Measurements from ENCODE around the gene RGSL1.
A peak's percentile ranks its signal among the peaks of the same experiment; 100 is the strongest.

RGSL1 gene

DNA sequence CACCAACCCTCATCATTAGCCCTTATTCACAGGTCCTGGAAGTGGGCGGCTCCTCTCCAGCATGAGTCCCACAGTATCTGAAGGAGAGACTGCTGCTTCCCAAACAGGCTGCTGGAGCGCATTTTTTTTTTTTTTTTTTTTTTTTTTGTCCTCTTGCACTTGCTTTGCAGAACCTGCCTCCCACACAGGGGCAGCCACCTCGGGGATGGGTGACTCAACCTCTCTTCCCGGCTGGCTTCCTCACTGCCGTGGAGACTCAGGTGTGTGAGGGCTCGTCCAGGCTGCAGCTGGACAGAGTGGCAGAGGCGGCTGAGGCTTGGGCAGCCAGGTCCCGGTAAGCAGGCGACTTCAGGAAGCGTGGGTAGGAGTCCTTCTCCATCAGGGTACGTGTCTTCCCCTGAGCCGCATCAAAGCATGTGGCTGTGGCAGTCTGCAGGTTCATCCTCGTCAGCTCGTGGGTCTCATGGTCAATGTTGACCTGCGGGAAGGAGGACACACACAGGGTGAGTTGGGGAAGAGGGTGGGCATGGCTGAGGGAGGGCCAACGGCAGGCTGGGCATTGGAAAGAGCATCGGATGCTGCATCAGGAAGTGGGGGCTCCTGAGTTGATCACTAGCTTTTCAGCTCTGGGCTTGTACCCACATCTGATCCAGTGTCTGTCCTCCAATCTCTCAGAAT is 150.2 kb downstream of the RGSL1 start:
- no peaks in the 10 kb centered on the region for H3K27me3 ChIP-seq
- intact Hi-C loops (cut with DNase I; ENCODE audit: low total_unique reads) = loop anchor here (5.0 kb wide), 2 partner anchors 208 to 722 kb away; partner anchors contain the start of gene GLUL
- DNase-seq = no peak
- no peaks in the 10 kb centered on the region for H3K9me3 ChIP-seq
- no peak overlapping the region for H3K27ac ChIP-seq
- H3K36me3 ChIP-seq = peaks cover 0 to 21% (median 16%) of the 10 kb centered on the region in 3 donors
- TF ChIP-seq, protein P1, sequence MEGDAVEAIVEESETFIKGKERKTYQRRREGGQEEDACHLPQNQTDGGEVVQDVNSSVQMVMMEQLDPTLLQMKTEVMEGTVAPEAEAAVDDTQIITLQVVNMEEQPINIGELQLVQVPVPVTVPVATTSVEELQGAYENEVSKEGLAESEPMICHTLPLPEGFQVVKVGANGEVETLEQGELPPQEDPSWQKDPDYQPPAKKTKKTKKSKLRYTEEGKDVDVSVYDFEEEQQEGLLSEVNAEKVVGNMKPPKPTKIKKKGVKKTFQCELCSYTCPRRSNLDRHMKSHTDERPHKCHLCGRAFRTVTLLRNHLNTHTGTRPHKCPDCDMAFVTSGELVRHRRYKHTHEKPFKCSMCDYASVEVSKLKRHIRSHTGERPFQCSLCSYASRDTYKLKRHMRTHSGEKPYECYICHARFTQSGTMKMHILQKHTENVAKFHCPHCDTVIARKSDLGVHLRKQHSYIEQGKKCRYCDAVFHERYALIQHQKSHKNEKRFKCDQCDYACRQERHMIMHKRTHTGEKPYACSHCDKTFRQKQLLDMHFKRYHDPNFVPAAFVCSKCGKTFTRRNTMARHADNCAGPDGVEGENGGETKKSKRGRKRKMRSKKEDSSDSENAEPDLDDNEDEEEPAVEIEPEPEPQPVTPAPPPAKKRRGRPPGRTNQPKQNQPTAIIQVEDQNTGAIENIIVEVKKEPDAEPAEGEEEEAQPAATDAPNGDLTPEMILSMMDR (IDR thresholded peaks at IDR 0.05) = no peak
- H3K4me1 ChIP-seq = peaks cover 0 to 44% (median 22%) of the 10 kb centered on the region in 4 donors
- no peak overlapping the region for H3K4me3 ChIP-seq

DNA sequence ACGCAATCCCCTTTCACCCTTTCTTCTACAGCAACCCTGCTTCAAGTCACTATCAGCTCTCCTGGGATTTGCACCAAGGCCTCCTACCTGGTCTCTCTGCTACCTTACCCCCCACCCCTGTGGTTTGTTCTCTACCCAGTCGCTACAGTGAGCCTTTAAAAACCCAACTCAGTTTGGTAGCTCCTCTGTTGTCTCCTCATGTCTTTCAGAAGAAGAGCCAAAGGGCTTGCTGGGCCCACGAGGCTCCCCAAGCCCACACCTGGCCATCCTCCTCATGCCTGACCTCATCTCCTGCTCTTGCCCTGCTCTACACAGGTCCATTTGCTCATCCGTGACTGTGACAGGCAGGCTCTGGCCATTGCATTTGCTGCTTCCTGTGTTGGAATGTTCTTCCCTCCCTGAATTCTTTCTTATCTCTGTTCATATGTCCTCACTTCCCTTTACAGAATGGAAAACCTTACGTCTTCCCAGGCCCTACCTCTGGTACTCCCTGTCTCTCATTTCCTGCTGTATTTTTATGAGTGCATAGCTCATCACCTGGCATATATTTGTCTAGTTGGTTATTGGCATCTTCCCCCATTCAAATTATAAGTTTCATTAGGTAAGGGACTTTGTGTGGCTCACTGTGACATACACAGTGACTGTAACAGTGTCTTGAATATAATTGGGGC is 150.9 kb downstream of the RGSL1 start:
- intact Hi-C loops (cut with DNase I; ENCODE audit: low total_unique reads) = loop anchor here (5.0 kb wide), 2 partner anchors 209 to 721 kb away; partner anchors contain the start of gene GLUL

DNA sequence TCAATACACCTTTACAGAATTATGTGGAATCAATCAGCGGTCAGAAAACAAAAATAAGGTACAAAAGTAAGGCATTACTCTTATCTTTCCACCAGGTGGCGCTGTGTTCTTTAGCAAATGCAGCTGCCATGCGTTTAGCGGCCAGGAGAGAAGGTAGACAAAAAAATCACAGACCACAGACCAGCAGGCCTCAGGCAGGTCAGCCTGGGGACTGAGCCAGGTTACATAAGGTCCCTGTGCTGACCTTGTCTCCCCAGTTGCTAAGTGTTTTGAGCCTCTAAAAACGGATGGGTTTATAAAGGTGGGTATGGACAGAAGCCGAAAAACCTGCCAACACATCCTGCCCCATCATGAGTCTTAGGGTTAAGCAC is 151.5 kb downstream of the RGSL1 start:
- Histone ChIP-seq H3K36me3 (peaks cover 0 to 21% (median 16%) of the 10 kb centered on the region in 3 donors), H3K9me3 (no peaks in the 10 kb centered on the region), H3K27me3 (no peaks in the 10 kb centered on the region), H3K4me3 (no peak overlapping the region), H3K4me1 (peaks cover 0 to 38% (median 22%) of the 10 kb centered on the region in 4 donors), H3K27ac (no peak overlapping the region)
- DNase-seq = peak; percentile 45 to 76
- intact Hi-C loops (cut with DNase I; ENCODE audit: low total_unique reads) = loop anchor here (5.0 kb wide), 2 partner anchors 209 to 721 kb away; partner anchors contain the start of gene GLUL
- TF ChIP-seq, protein P1 (IDR thresholded peaks at IDR 0.05) = peak; percentile 78 to 96

More for the DNA sequence above, 150.9 kb downstream of the RGSL1 start:
- no peak for DNase-seq
- H3K36me3 ChIP-seq = peaks cover 0 to 21% (median 16%) of the 10 kb centered on the region in 3 donors
- no peaks in the 10 kb centered on the region for H3K9me3 ChIP-seq
- no peak overlapping the region for H3K4me3 ChIP-seq
- peaks cover 0 to 43% (median 22%) of the 10 kb centered on the region in 4 donors for H3K4me1 ChIP-seq
- TF ChIP-seq, protein P1 (IDR thresholded peaks at IDR 0.05) = no peak
- H3K27me3 ChIP-seq = no peaks in the 10 kb centered on the region
- no peak overlapping the region for H3K27ac ChIP-seq

DNA sequence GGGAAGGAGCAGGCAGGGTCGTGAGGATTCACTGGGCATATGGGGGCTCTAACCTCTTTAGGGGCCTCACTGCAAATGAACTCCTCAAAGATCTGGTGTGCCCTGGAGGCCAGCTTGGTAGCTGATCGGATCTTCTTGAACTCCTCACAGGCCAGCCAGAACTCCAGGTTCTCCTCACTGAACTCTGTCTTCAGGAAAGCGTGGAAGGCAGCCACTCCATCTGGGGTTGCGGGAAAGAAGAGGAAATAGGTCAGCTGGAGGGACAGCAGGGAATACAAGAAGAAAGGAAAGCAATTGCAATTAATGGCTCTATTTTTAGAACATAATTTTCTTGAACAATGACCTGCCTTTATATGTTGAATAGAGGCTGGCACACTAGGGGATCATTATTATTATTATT is 152.0 kb downstream of the RGSL1 start:
- intact Hi-C loops (cut with DNase I; ENCODE audit: low total_unique reads) = loop anchor here (5.0 kb wide), 2 partner anchors 210 to 720 kb away; partner anchors contain the start of gene GLUL
- Histone ChIP-seq H3K27me3 (no peaks in the 10 kb centered on the region), H3K4me3 (no peak overlapping the region), H3K27ac (no peak overlapping the region), H3K9me3 (no peaks in the 10 kb centered on the region), H3K36me3 (peaks cover 0 to 21% (median 16%) of the 10 kb centered on the region in 3 donors), H3K4me1 (peaks cover 0 to 38% (median 22%) of the 10 kb centered on the region in 4 donors)
- no peak for DNase-seq
- TF ChIP-seq, protein P1 (IDR thresholded peaks at IDR 0.05) = no peak

DNA sequence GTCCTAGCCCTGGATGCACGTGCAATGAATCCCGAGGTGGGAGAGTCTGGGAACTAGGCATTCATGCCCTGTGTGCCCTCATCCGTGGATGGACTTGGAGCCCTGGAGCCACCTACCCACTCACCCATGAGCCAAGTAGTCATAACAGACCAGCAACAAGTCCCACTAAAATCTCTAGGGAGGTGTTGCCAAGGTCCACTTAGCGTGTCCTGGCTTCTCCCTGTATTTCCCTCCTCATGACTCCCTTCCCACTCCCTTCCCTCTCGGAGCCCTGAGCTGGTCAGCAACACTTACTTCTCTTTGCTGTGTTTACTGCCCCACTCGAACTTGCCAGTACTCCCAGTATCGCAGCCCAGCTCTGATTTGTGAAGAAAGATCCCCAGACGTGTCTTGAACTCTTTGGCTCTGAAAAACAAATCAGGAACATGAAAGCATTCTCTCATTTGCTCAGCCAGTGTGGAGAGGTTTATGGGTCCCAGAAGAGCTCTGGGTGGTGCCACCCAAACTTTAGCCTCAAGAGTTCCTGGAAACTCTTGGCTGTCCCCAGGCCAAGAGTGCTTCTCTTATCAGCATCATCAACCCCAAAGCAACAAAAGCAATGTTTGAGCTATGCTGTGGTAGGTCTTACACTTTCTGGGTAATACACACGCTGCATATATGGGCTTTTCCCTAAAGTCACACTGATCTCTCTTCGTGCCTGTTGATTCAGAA is 153.1 kb downstream of the RGSL1 start:
- Histone ChIP-seq H3K4me3 (peak overlapping the region; percentile 48 to 57), H3K36me3 (peaks cover 0 to 21% (median 16%) of the 10 kb centered on the region in 3 donors), H3K4me1 (peaks cover 0 to 38% (median 22%) of the 10 kb centered on the region in 4 donors), H3K9me3 (no peaks in the 10 kb centered on the region), H3K27me3 (no peaks in the 10 kb centered on the region), H3K27ac (peak overlapping the region; percentile 48 to 58)
- peak; percentile 48 to 75 for DNase-seq
- TF ChIP-seq, protein P1 (IDR thresholded peaks at IDR 0.05) = no peak
- intact Hi-C loops (cut with DNase I; ENCODE audit: low total_unique reads) = loop anchor here (5.0 kb wide), 2 partner anchors 211 to 719 kb away; partner anchors contain the start of gene GLUL
